ENCODE data around the gene CNTLN.
"Not testable (repeated sequence)": the region's sequence is repeated elsewhere in the genome, so short reads cannot be mapped to it uniquely, and the experiment has no call there.

Gene CNTLN

DNA sequence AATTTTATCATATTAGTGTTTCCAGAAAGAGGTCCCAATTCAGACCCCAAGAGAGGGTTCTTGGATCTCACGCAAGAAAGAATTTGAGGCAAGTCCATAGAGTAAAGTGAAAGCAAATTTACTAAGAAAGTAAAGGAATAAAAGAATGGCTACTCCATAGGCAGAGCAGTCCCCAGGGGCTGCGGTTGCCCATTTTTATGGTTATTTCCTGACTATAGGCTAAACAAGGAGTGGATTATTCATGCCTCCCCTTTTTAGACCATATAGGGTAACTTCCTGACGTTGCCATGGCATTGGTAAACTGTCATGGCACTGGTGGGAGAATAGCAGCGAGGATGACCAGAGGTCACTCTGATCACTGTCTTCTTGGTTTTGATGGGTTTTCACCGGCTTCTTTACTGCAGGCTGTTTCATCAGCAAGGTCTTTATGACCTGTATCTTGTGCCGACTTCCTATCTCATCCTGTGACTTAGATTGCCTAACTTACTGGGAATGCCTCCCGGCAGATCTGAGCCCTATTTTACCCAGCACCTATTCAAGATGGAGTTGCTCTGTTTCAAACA is 262.4 kb downstream of the CNTLN start:
- DNase-seq (ENCODE audit: low read depth in 2 of 2, low spot score in 1 of 2) = not testable (repeated sequence)

GRCh38 chr9:17398350-17398749 is 263.5 kb downstream of the CNTLN start:
- DNase-seq (ENCODE audit: low read depth in 2 of 2, low spot score in 1 of 2) = no peak

GRCh38 chr9:17401858-17402257 is 267.0 kb downstream of the CNTLN start:
- DNase-seq (ENCODE audit: low read depth in 2 of 2, low spot score in 1 of 2) = no peak

GRCh38 chr9:17402309-17402708 is 267.5 kb downstream of the CNTLN start:
- DNase-seq (ENCODE audit: low read depth in 2 of 2, low spot score in 1 of 2) = no peak

- no peak for DNase-seq (ENCODE audit: low read depth in 2 of 2, low spot score in 1 of 2)
Observed at GRCh38 chr9:17403539-17403938, 268.7 kb downstream of the CNTLN start.

GRCh38 chr9:17414986-17415385 is 280.1 kb downstream of the CNTLN start:
- no peak for DNase-seq (ENCODE audit: low read depth in 2 of 2, low spot score in 1 of 2)

DNA sequence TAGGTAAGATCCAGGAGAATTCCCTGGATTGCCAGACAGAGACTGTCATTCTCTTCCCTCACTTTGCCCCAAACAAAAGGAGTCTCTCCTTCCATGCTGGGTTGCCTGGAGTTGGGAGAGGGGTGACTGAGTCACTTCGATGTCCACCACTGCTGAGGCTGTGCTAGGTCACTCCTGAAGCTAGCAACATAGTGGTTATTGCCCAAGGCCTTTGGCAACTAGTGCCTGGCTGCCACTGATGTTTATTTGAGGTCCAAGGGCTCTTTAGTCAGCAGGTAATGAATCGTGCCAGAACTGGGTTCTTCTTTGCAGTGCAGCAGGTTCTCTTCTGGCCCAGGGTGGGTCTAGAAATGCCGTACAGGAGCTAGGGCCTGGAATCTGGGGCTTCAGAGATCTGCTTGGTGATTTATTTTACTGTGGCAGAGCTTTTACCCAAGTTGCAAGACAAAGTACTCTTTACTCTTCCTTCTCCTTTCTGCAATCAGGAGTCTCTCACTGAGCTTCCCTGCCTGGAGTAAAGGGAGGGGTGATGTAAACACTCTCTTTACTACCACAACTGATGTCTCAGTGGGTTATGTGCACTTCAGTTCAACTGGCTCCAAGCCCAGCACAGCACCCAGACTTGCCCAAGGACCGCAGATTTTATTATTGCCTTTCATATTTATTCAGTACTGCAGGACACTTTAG is 288.3 kb downstream of the CNTLN start:
- DNase-seq (ENCODE audit: low read depth in 2 of 2, low spot score in 1 of 2) = no peak

DNA sequence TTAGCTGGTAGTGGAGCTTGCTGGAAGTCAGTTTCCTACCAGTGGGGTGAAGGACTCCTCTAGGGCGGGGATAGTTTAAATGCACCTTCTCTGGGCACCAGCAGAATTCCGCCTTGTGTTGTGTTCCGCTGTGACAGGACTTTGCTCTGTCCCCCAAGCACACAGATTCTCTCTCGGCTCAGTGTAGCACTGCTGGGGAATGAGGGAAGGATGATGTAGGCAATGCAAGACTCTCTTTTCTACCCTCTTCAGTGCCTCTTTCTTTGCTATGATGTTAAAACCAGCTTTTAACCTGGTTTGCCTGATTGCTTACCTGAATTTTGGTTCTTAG is 288.8 kb downstream of the CNTLN start:
- no peak for DNase-seq (ENCODE audit: low read depth in 2 of 2, low spot score in 1 of 2)

DNA sequence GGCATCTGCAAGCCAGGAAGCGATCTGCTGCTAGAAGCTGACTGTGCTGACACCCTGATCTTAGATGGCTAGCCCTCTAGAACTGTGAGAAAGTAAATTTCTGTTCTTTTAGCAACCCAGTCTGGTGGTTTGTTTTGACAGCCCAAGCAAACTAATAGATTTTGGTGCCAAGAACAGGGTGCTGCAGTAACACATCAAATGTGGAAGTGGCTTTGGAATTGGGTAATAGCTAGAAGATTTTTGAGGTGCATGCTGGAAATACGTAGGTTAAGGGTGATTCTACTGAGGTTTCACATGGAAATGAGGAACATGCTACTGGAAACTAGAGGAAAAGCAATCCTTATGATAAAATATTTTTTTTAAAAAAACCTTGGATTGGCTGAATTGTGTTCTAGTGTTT is 290.5 kb downstream of the CNTLN start:
- no peak for DNase-seq (ENCODE audit: low read depth in 2 of 2, low spot score in 1 of 2)

GRCh38 chr9:17433526-17433925 is 298.7 kb downstream of the CNTLN start:
- no peak for DNase-seq (ENCODE audit: low read depth in 2 of 2, low spot score in 1 of 2)

GRCh38 chr9:17436854-17437253 is 302.0 kb downstream of the CNTLN start:
- DNase-seq (ENCODE audit: low read depth in 2 of 2, low spot score in 1 of 2) = no peak

DNA sequence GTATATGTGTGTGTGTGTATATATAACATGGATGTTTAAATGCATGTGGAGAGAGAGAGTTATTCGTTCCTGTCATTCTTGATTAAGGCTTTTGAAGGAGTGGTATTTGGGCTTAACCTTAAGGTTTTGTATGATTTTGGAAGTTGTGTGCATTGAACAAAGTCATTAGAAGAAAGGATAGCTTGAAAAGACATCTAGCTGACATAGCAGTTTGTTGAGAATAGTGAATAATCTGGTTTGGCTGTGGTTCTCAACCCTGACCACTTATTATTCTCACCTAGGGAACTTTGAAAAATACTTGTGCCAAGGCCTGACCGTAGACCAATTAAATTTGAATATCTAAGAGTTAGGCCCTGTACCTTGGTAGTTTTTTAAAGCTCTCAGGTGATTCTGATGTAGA is 303.0 kb downstream of the CNTLN start:
- DNase-seq (ENCODE audit: low read depth in 2 of 2, low spot score in 1 of 2) = no peak

GRCh38 chr9:17445126-17445525 is 310.3 kb downstream of the CNTLN start:
- DNase-seq (ENCODE audit: low read depth in 2 of 2, low spot score in 1 of 2) = not testable (repeated sequence)

- DNase-seq (ENCODE audit: low read depth in 2 of 2, low spot score in 1 of 2) = no peak
Observed at GRCh38 chr9:17453751-17454150, 318.9 kb downstream of the CNTLN start.

DNA sequence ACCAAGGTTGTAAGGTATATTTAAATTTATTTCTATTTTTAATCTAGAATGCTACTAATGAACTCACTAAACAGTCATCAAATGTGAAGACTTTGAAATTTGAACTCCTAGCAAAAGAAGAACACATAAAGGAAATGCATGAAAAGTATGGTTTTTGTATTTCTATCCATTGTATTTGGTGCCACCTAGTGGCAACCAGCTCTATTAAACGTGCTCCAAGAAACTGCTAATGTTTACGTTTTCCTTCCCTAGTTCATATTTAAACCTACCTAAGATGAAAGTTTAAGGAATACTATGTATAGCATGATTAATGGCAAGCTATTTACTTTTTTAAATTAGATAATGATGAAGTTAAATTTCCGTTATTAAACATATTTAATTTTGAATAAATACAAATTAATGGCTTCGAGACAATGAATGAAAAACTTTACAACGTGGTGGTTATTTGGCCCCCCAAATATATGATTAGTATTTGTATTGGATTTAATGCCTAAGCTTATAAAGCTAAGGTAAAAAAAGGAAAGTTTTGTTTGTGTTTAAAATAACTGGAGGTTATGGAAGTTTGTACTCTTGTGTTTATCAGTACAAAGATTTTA is 328.1 kb downstream of the CNTLN start:
- DNase-seq (ENCODE audit: low read depth in 2 of 2, low spot score in 1 of 2) = no peak

GRCh38 chr9:17470036-17470813 is 335.4 kb downstream of the CNTLN start:
- DNase-seq (ENCODE audit: low read depth in 2 of 2, low spot score in 1 of 2) = no peak

DNA sequence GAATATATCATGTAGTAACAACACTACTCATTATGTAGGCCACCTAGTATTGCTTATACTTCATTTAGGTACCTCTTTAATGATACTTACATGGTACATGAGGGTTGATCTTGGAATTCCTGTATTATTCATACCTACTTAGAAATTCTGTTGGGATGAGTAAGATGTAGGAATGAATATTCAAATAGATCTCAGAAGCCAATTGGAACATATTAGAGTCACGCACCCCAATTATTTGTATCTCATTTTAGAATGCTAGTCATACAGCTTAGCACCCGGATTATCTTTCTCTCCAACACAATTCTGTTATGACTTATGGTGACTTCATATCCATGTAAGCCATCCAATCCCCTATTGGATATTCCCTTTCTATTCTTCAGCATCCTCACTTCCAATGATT is 337.3 kb downstream of the CNTLN start:
- no peak for DNase-seq (ENCODE audit: low read depth in 2 of 2, low spot score in 1 of 2)

GRCh38 chr9:17476401-17476800 is 341.6 kb downstream of the CNTLN start:
- DNase-seq (ENCODE audit: low read depth in 2 of 2, low spot score in 1 of 2) = no peak

DNA sequence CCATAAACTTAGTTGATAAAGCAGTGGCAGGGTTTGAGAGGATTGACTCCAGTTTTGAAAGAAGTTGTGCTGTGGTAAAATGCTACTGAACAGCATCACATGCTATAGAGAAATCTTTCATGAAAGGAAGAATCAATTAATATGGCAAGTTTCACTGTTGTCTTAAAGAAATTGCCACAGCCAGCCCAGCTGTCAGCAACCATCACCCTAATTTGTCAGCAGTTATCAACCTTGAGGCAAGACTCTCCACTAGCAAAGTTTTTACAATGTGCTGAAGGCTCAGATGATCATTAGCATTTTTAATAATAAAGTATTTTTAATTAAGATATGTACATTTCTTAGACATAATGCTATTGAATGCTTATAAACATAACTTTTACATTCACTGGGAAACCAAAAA is 343.0 kb downstream of the CNTLN start:
- DNase-seq (ENCODE audit: low read depth in 2 of 2, low spot score in 1 of 2) = no peak

- DNase-seq (ENCODE audit: low read depth in 2 of 2, low spot score in 1 of 2) = no peak
Observed at GRCh38 chr9:17480966-17481365, 346.1 kb downstream of the CNTLN start.

DNA sequence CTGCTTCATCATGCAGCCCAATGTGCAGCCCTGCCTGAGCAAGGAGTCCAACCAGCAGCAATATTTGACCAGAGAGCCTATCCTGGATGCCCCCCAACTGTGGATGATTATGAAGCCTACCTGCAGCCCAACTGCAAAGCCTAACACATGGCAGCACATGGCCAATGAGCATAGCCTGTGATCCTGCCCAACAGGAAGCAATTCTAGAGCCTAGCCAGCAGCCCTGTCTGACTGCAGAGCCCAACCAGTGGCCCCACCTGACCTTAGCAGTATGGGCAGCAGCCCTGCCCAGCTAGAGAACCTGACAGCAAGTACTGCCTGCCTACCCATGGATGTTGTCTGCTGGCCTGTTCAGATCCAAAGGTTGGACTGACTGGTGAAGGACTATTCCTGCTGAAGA is 346.7 kb downstream of the CNTLN start:
- no peak for DNase-seq (ENCODE audit: low read depth in 2 of 2, low spot score in 1 of 2)

DNA sequence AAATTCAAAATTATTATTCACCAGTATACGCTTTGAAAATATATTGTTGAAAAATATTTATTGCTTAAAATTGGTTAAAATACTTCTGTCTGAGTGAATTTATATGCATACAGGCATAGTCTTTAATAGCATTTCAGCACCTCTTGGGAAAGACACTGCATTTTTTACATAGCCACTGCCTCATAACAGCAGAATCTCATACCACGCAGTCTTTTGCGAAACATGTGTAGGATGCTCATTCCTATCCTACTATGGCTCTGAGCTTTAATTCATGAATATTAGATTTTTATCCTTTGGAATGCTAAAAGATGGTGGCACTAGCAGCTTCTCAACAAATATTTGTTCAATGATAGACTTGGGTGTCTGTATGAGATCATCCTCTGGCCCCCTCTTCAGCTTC is 350.1 kb downstream of the CNTLN start:
- no peak for DNase-seq (ENCODE audit: low read depth in 2 of 2, low spot score in 1 of 2)
